ENCODE data around the gene ADGRG7.

Gene ADGRG7

DNA sequence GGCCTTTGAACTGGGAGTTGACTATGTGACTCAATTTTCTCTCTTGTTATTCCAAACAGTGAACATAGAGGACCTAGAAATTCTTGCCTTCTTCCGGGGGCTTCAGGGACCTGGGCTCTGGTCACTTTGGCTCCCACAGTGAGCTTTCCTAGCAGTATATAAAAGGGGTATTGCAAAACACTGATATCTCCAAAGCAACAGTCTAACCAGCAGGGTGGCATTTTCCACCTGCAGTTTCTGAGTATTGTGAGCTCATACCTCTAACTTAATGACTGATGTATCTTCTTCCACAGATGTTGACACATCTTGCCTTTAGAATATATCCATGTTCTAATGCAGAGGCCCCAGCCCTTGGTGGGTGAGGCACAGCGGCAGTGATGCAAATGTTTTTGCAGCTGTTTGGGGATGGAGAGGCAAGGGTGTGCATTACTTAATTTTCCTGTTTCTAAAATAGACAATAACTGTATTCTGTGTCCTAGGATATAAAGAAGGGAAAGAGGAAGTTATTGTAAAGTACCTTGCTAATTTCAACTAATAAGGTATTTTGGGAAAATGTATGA is 45.7 kb upstream of the ADGRG7 start:
- Histone ChIP-seq H3K27me3 (no peaks in the 10 kb centered on the region), H3K4me3 (no peak overlapping the region), H3K4me1 (peaks cover 0 to 3% (median 0%) of the 10 kb centered on the region in 4 donors), H3K9me3 (no peaks in the 10 kb centered on the region), H3K27ac (no peak overlapping the region), H3K36me3 (peaks cover 0 to under 1% (median under 1%) of the 10 kb centered on the region in 3 donors)
- intact Hi-C loops (cut with DNase I; ENCODE audit: low total_unique reads), result no loop called here
- DNase-seq, result no peak
- TF ChIP-seq CTCF (IDR thresholded peaks at IDR 0.05), result no peak

GRCh38 chr3:100570811-100571210 is 38.6 kb upstream of the ADGRG7 start:
- H3K27me3 ChIP-seq, result no peaks in the 10 kb centered on the region
- H3K27ac ChIP-seq, result no peak overlapping the region
- no peak for DNase-seq
- no peaks in the 10 kb centered on the region for H3K4me1 ChIP-seq
- TF ChIP-seq CTCF (IDR thresholded peaks at IDR 0.05), result no peak
- intact Hi-C loops (cut with DNase I; ENCODE audit: low total_unique reads), result no loop called here
- peaks cover 8 to 20% (median 18%) of the 10 kb centered on the region in 3 donors for H3K36me3 ChIP-seq
- no peak overlapping the region for H3K4me3 ChIP-seq
- no peaks in the 10 kb centered on the region for H3K9me3 ChIP-seq

GRCh38 chr3:100574536-100574935 is 34.9 kb upstream of the ADGRG7 start:
- H3K27ac ChIP-seq, result no peak overlapping the region
- H3K36me3 ChIP-seq, result peaks cover 12 to 13% (median 12%) of the 10 kb centered on the region in 3 donors
- intact Hi-C loops (cut with DNase I; ENCODE audit: low total_unique reads), result no loop called here
- no peaks in the 10 kb centered on the region for H3K27me3 ChIP-seq
- no peak for TF ChIP-seq CTCF (IDR thresholded peaks at IDR 0.05)
- no peak overlapping the region for H3K4me3 ChIP-seq
- DNase-seq, result no peak
- no peaks in the 10 kb centered on the region for H3K4me1 ChIP-seq
- H3K9me3 ChIP-seq, result no peaks in the 10 kb centered on the region

- DNase-seq, result no peak
- no peak for TF ChIP-seq CTCF (IDR thresholded peaks at IDR 0.05)
- intact Hi-C loops (cut with DNase I; ENCODE audit: low total_unique reads), result no loop called here
- Histone ChIP-seq H3K4me3 (no peak overlapping the region), H3K36me3 (peaks cover 2 to 8% (median 5%) of the 10 kb centered on the region in 3 donors), H3K9me3 (no peaks in the 10 kb centered on the region), H3K27ac (no peak overlapping the region), H3K4me1 (no peaks in the 10 kb centered on the region), H3K27me3 (no peaks in the 10 kb centered on the region)
Observed at GRCh38 chr3:100575704-100576103, 33.7 kb upstream of the ADGRG7 start.

- Histone ChIP-seq H3K4me1 (peaks cover 0 to 10% (median 5%) of the 10 kb centered on the region in 4 donors), H3K36me3 (peaks cover 0 to 5% (median 0%) of the 10 kb centered on the region in 3 donors), H3K27me3 (no peaks in the 10 kb centered on the region), H3K27ac (no peak overlapping the region), H3K9me3 (no peaks in the 10 kb centered on the region), H3K4me3 (no peak overlapping the region)
- TF ChIP-seq CTCF (IDR thresholded peaks at IDR 0.05), result no peak
- DNase-seq, result no peak
- intact Hi-C loops (cut with DNase I; ENCODE audit: low total_unique reads), result no loop called here
Observed at GRCh38 chr3:100577382-100578008, 31.9 kb upstream of the ADGRG7 start.

Data from tibial artery (tissue), 4 donors.